Caco-2 (cell line): ENCODE measurements around the gene OSBPL2. TPM values are rescaled to one million over a fixed set of nuclear protein-coding genes. Genes with fewer than 3 reads are reported as not detected.

ENCODE experiments used
- BruUV-seq: library from RNA; stranded (reverse); fragments of 400-500 nt; replicated peaks from 2 replicates; lab custom pipeline; 2021; lab: Mats Ljungman, UMichigan
- CTCF ChIA-PET: fragments of 300-600 bp; sonication (Branson Sonifier 250); formaldehyde crosslinking; loops from one replicate; lab custom pipeline; 2022; ENCODE audit warnings: antibody characterized with exemption; lab: Charles Lee
- POLR2A ChIA-PET: fragments of 300-600 bp; sonication (Branson Sonifier 250); formaldehyde crosslinking; loops from one replicate; lab custom pipeline; 2022; ENCODE audit warnings: antibody characterized with exemption; lab: Charles Lee
- DNase-seq, 2 experiments: peaks; one replicate each; pipeline versions ENCODE4 v3.0.0 to v3.0.0-alpha.2; 2020 to 2022
- H3K27me3 ChIP-seq: replicated peaks from 2 replicates; pipeline ENCODE4 v1.6.0; 2011; ENCODE audit warnings: low read length; ENCODE audit not compliant: control insufficient read depth, insufficient read depth
- H3K36me3 ChIP-seq: 2 replicates; pipeline ENCODE4 v1.5.1; 2011; ENCODE audit warnings: low read length; ENCODE audit not compliant: control insufficient read depth, insufficient read depth
- H3K4me1 ChIP-seq: fragments of 250-450 bp; sonication (Bioruptor Pico); 2 replicates; pipeline ENCODE4 v1.5.1; 2020; ENCODE audit warnings: mild to moderate bottlenecking
- H3K4me3 ChIP-seq: 2 replicates; pipeline ENCODE4 v1.5.1; 2011; ENCODE audit warnings: low read depth, mild to moderate bottlenecking, control low read depth, low read length
- H3K9me3 ChIP-seq: fragments of 250-450 bp; sonication (Bioruptor Pico); 2 replicates; pipeline ENCODE4 v1.5.1; 2020; ENCODE audit warnings: mild to moderate bottlenecking, moderate library complexity
- H3K27ac Mint-ChIP-seq: one replicate; pipeline ENCODE4 v1.8.0; 2022; ENCODE audit warnings: mixed read lengths; ENCODE audit not compliant: unreplicated experiment
- H3K27me3 Mint-ChIP-seq: one replicate; pipeline ENCODE4 v1.8.0; 2022; ENCODE audit warnings: mixed read lengths; ENCODE audit not compliant: insufficient read depth, unreplicated experiment
- H3K36me3 Mint-ChIP-seq: one replicate; pipeline ENCODE4 v1.8.0; 2022; ENCODE audit warnings: mild to moderate bottlenecking, mixed read lengths; ENCODE audit not compliant: insufficient read depth, unreplicated experiment
- H3K4me1 Mint-ChIP-seq: one replicate; pipeline ENCODE4 v1.8.0; 2022; ENCODE audit warnings: low read depth, mixed read lengths; ENCODE audit not compliant: unreplicated experiment
- H3K4me3 Mint-ChIP-seq: one replicate; pipeline ENCODE4 v1.8.0; 2022; ENCODE audit warnings: mild to moderate bottlenecking, moderate library complexity, mixed read lengths; ENCODE audit not compliant: unreplicated experiment
- H3K9me3 Mint-ChIP-seq: one replicate; pipeline ENCODE4 v1.8.0; 2022; ENCODE audit warnings: mixed read lengths; ENCODE audit not compliant: unreplicated experiment
- intact Hi-C: fragments of 100-400 bp; cut with micrococcal nuclease; formaldehyde crosslinking; loops from one replicate; pipeline ENCODE4 v1.10.0; 2022; ENCODE audit not compliant: unreplicated experiment
- total RNA-seq: library from RNA; stranded (reverse); gene quantifications from 2 replicates; pipeline ENCODE4 v1.2.3, GENCODE V29; 2022
- TF ChIP-seq, protein P1 (sequence below), 2 experiments: fragments of 200-600 bp in 1 of 2; IDR thresholded peaks; 1 replicate in 1 of 2; 2 replicates in 1 of 2; pipeline versions ENCODE4 v1.5.1 to v1.8.0; 2011 to 2022; ENCODE audit warnings: antibody characterized with exemption in 1 of 2, control low read depth in 1 of 2, inconsistent platforms in 1 of 2, low read depth in 1 of 2, low read length in 1 of 2, mild to moderate bottlenecking in 1 of 2, moderate library complexity in 1 of 2; ENCODE audit not compliant: insufficient read depth in 1 of 2, severe bottlenecking in 1 of 2, unreplicated experiment in 1 of 2

Gene OSBPL2
- total RNA-seq, 1 experiment from 2014 or later, result 132 TPM

DNA sequence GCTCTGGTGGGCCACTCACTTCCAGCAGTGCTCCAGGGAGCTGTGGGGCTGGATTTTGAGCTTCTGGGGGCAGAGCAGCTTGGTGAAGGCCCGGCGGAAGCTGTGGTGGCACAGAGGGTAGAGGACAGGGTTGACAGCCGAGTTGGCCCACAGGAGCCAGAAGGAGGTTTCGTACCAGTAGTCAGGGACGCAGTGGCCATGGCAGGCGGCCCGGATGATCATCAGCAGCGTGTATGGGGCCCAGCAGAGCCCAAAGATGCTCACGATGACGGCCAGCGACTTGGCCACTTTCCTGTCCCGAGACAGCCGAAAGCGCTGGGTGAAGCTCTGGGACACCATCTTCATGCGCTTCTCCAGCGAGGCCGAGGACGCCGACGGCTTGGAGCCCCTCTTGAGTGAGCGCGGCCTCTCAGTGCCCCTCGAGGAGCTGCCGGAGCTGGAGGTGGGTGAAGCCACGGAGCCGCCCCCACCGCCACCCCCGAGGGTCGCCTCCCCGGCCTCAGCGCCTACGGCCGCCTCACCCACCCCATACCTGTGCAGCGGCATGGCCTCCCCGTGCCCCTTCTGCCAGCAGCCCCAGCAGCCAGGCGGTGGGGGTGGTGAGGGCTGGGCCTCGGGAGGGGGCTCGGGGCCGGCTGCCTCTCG is 22.2 kb upstream of the OSBPL2 start:
- Histone ChIP-seq H3K27me3 (peaks cover 23% of the 10 kb centered on the region), H3K4me1 (peaks cover 22% of the 10 kb centered on the region), H3K36me3 (no peaks in the 10 kb centered on the region), H3K4me3 (no peak overlapping the region), H3K9me3 (no peaks in the 10 kb centered on the region)
- TF ChIP-seq, protein P1, sequence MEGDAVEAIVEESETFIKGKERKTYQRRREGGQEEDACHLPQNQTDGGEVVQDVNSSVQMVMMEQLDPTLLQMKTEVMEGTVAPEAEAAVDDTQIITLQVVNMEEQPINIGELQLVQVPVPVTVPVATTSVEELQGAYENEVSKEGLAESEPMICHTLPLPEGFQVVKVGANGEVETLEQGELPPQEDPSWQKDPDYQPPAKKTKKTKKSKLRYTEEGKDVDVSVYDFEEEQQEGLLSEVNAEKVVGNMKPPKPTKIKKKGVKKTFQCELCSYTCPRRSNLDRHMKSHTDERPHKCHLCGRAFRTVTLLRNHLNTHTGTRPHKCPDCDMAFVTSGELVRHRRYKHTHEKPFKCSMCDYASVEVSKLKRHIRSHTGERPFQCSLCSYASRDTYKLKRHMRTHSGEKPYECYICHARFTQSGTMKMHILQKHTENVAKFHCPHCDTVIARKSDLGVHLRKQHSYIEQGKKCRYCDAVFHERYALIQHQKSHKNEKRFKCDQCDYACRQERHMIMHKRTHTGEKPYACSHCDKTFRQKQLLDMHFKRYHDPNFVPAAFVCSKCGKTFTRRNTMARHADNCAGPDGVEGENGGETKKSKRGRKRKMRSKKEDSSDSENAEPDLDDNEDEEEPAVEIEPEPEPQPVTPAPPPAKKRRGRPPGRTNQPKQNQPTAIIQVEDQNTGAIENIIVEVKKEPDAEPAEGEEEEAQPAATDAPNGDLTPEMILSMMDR (IDR thresholded peaks at IDR 0.05; ENCODE audit: insufficient read depth in 1 of 2, low read depth in 1 of 2, low read length in 1 of 2, severe bottlenecking in 1 of 2, unreplicated experiment in 1 of 2), result no peak
- POLR2A ChIA-PET, result no interaction called here
- Mint-ChIP-seq H3K27ac (no peak overlapping the region), H3K4me3 (no peak overlapping the region), H3K36me3 (no peaks in the 10 kb centered on the region), H3K27me3 (peaks cover 48% of the 10 kb centered on the region), H3K4me1 (no peaks in the 10 kb centered on the region), H3K9me3 (no peaks in the 10 kb centered on the region)
- intact Hi-C loops, result no loop called here
- CTCF ChIA-PET, result no interaction called here
- no TSS peak for BruUV-seq
- DNase-seq, result no peak

- Mint-ChIP-seq H3K36me3 (no peaks in the 10 kb centered on the region), H3K9me3 (no peaks in the 10 kb centered on the region), H3K4me1 (no peaks in the 10 kb centered on the region), H3K27ac (no peak overlapping the region), H3K4me3 (no peak overlapping the region), H3K27me3 (peaks cover 53% of the 10 kb centered on the region)
- no peaks in the 10 kb centered on the region for H3K36me3 ChIP-seq
- no peak for DNase-seq
- intact Hi-C loops, result no loop called here
- H3K4me3 ChIP-seq, result no peak overlapping the region
- no peaks in the 10 kb centered on the region for H3K9me3 ChIP-seq
- CTCF ChIA-PET, result no interaction called here
- BruUV-seq, result no TSS peak
- TF ChIP-seq, protein P1 (IDR thresholded peaks at IDR 0.05; ENCODE audit: insufficient read depth in 1 of 2, low read depth in 1 of 2, low read length in 1 of 2, severe bottlenecking in 1 of 2, unreplicated experiment in 1 of 2), result no peak
- POLR2A ChIA-PET, result no interaction called here
- peaks cover 28% of the 10 kb centered on the region for H3K27me3 ChIP-seq
- peaks cover 26% of the 10 kb centered on the region for H3K4me1 ChIP-seq
Measured at GRCh38 chr20:62216636-62217566, 21.4 kb upstream of the OSBPL2 start.

GRCh38 chr20:62217913-62218773 is 20.2 kb upstream of the OSBPL2 start:
- no peaks in the 10 kb centered on the region for H3K4me1 Mint-ChIP-seq
- peak overlapping the region; percentile 65 for H3K4me3 Mint-ChIP-seq
- H3K4me1 ChIP-seq, result peaks cover 26% of the 10 kb centered on the region
- H3K27me3 ChIP-seq, result peaks cover 31% of the 10 kb centered on the region
- no peak overlapping the region for H3K27ac Mint-ChIP-seq
- intact Hi-C loops, result no loop called here
- H3K9me3 ChIP-seq, result no peaks in the 10 kb centered on the region
- ChIA-PET CTCF (no interaction called here), POLR2A (interaction anchor here (0.7 kb wide), 1 partner anchor 92 kb away, joined by 3 read pairs; no protein-coding TSS in a partner anchor)
- no peak overlapping the region for H3K4me3 ChIP-seq
- peaks cover 59% of the 10 kb centered on the region for H3K27me3 Mint-ChIP-seq
- no peaks in the 10 kb centered on the region for H3K9me3 Mint-ChIP-seq
- BruUV-seq, result no TSS peak
- DNase-seq, result no peak
- H3K36me3 ChIP-seq, result no peaks in the 10 kb centered on the region
- no peaks in the 10 kb centered on the region for H3K36me3 Mint-ChIP-seq
- TF ChIP-seq, protein P1 (IDR thresholded peaks at IDR 0.05; ENCODE audit: insufficient read depth in 1 of 2, low read depth in 1 of 2, low read length in 1 of 2, severe bottlenecking in 1 of 2, unreplicated experiment in 1 of 2), result no peak
